ENCODE results near the gene TRIM66.

DNA sequence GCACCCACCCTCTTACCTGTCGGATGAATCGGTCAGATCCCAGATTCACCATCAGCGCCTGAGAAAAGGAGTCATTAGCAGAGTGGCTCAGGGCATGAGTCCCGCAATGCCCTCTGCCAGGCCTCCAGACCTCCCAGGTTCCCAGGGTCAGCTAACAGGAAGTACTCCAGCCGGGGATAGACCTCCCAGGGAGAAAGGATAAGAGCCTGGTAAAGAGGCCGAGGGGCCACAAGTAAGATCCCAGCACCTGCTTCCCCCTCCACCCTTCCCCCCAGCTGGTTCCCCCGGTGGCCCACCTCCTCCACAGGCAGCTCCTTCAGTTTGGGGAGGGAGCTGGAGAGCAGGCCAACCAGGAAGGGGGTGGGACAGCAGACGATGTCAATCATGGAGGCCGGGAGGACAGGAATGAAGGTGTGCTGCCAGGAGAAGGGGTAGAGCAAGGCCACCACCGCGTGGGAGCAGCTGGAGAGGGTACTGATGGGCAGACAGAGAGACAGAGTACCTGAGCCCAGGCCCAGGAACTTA is 16.5 kb upstream of the TRIM66 start:
- no peak for TF ChIP-seq RAD21 (IDR thresholded peaks at IDR 0.05; ENCODE audit: insufficient read depth, low read depth, low read length)
- TF ChIP-seq, protein P1, sequence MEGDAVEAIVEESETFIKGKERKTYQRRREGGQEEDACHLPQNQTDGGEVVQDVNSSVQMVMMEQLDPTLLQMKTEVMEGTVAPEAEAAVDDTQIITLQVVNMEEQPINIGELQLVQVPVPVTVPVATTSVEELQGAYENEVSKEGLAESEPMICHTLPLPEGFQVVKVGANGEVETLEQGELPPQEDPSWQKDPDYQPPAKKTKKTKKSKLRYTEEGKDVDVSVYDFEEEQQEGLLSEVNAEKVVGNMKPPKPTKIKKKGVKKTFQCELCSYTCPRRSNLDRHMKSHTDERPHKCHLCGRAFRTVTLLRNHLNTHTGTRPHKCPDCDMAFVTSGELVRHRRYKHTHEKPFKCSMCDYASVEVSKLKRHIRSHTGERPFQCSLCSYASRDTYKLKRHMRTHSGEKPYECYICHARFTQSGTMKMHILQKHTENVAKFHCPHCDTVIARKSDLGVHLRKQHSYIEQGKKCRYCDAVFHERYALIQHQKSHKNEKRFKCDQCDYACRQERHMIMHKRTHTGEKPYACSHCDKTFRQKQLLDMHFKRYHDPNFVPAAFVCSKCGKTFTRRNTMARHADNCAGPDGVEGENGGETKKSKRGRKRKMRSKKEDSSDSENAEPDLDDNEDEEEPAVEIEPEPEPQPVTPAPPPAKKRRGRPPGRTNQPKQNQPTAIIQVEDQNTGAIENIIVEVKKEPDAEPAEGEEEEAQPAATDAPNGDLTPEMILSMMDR (IDR thresholded peaks at IDR 0.05 in 2 of 3, conservative IDR thresholded peaks at IDR 0.05 in 1 of 3; ENCODE audit: control insufficient read depth in 2 of 3, extremely low read depth in 1 of 3, insufficient read depth in 1 of 3, low read depth in 3 of 3, low read length in 3 of 3), result no peak
- no peak for TF ChIP-seq POLR2AphosphoS2 (IDR thresholded peaks at IDR 0.05; ENCODE audit: low read depth, low read length)
- TF ChIP-seq, protein P2, sequence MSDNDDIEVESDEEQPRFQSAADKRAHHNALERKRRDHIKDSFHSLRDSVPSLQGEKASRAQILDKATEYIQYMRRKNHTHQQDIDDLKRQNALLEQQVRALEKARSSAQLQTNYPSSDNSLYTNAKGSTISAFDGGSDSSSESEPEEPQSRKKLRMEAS (IDR thresholded peaks at IDR 0.05; ENCODE audit: low read depth, low read length), result no peak
- no peak for TF ChIP-seq YY1 (IDR thresholded peaks at IDR 0.05; ENCODE audit: low read depth, low read length)
- TF ChIP-seq HDGF (IDR thresholded peaks at IDR 0.05), result no peak
- no peak for TF ChIP-seq TAF1 (IDR thresholded peaks at IDR 0.05; ENCODE audit: borderline replicate concordance, low read depth, low read length)
- TF ChIP-seq, protein P3, sequence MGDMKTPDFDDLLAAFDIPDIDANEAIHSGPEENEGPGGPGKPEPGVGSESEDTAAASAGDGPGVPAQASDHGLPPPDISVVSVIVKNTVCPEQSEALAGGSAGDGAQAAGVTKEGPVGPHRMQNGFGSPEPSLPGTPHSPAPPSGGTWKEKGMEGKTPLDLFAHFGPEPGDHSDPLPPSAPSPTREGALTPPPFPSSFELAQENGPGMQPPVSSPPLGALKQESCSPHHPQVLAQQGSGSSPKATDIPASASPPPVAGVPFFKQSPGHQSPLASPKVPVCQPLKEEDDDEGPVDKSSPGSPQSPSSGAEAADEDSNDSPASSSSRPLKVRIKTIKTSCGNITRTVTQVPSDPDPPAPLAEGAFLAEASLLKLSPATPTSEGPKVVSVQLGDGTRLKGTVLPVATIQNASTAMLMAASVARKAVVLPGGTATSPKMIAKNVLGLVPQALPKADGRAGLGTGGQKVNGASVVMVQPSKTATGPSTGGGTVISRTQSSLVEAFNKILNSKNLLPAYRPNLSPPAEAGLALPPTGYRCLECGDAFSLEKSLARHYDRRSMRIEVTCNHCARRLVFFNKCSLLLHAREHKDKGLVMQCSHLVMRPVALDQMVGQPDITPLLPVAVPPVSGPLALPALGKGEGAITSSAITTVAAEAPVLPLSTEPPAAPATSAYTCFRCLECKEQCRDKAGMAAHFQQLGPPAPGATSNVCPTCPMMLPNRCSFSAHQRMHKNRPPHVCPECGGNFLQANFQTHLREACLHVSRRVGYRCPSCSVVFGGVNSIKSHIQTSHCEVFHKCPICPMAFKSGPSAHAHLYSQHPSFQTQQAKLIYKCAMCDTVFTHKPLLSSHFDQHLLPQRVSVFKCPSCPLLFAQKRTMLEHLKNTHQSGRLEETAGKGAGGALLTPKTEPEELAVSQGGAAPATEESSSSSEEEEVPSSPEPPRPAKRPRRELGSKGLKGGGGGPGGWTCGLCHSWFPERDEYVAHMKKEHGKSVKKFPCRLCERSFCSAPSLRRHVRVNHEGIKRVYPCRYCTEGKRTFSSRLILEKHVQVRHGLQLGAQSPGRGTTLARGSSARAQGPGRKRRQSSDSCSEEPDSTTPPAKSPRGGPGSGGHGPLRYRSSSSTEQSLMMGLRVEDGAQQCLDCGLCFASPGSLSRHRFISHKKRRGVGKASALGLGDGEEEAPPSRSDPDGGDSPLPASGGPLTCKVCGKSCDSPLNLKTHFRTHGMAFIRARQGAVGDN (IDR thresholded peaks at IDR 0.05), result no peak
- no peak for TF ChIP-seq POLR2A (IDR thresholded peaks at IDR 0.05; ENCODE audit: low read depth, low read length)
- TF ChIP-seq SIX5 (IDR thresholded peaks at IDR 0.05; ENCODE audit: low read depth, low read length, severe bottlenecking), result no peak

Measured in GM12878 (cell line).